Rectal smooth muscle tissue (tissue), 1 donor: ENCODE measurements around the gene PRKCZ.

Experiments
- H3K27ac ChIP-seq: one replicate; pipeline ENCODE4 v1.7.0; 2013; ENCODE audit warnings: low read depth, low read length, inconsistent platforms
- H3K27me3 ChIP-seq: one replicate; pipeline ENCODE4 v1.7.0; 2013; ENCODE audit warnings: low read length; ENCODE audit not compliant: control insufficient read depth, insufficient read depth
- H3K36me3 ChIP-seq: one replicate; pipeline ENCODE4 v1.7.0; 2013; ENCODE audit warnings: low read length; ENCODE audit not compliant: control insufficient read depth, insufficient read depth
- H3K4me1 ChIP-seq: one replicate; pipeline ENCODE4 v1.7.0; 2013; ENCODE audit warnings: low read length; ENCODE audit not compliant: control insufficient read depth, insufficient read depth
- H3K4me3 ChIP-seq: one replicate; pipeline ENCODE4 v1.7.0; 2013; ENCODE audit warnings: low read length
- H3K9ac ChIP-seq: one replicate; pipeline ENCODE4 v1.7.0; 2013; ENCODE audit warnings: low read length

PRKCZ gene

DNA sequence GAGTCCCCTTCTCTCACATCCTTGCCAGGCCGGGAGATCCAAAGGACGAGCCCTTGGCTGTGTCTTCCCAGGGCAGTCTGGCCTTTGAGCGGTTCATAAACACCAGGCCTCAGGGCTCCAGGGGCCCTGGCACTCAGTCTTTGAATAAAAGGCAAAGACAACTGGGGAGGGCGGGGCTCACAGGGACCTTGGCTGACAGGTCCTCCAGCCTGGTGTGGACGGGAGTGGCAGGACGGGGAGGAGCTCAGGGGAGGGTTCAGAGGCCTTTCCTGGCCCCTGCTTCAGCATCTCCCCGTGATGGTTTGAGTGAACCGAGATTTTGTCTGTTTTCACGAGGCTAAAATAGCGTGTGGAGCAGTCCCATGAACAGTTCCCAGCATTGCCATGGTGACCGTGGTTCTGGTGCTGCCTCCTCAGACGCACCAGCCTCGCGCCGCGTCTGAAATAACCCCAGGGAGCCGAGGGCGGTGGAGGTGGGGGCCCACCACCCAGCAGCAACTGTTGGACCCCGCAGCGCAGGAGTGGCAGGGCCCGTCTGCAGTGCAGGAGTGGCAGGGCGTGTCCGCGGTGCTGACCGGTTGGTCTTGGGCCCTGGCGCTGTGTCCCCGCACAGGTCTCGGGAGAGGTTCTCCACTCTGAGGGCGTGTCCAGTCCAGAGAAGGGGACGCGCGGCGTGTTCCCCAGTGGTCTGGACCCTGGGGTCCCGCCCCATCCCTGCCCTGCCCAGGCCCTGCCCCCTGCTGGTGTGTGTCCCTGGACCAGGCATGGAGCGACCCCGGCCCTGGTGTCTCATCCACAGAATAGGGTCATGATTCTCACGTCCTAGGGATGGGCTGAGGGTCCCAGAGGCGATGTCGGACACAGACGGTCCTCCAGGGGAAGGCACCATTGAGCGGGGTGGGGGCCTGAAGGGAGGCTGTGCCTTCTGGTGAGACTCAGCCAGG lies 7.1 kb upstream of the PRKCZ start:
- Histone ChIP-seq H3K9ac (no peak overlapping the region), H3K4me1 (no peaks in the 10 kb centered on the region), H3K27ac (no peak overlapping the region), H3K27me3 (peaks cover 10% of the 10 kb centered on the region), H3K36me3 (no peaks in the 10 kb centered on the region), H3K4me3 (no peak overlapping the region)

DNA sequence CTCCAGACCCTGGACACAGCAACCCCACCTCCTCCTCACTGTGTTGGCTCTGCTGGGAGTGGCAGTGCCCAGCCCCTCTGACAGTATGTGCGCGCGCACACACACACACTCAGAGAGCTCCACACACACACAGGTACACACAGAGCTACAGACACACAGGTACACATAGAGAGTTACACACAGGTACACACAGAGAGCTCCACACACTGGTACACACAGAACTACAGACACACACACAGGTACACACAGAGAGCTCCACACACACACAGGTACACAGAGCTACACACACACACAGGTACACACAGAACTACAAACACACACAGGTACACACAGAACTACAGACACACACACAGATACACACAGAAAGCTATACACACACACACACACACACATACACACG lies 6.3 kb upstream of the PRKCZ start:
- Histone ChIP-seq H3K9ac (no peak overlapping the region), H3K4me3 (no peak overlapping the region), H3K27me3 (peaks cover 14% of the 10 kb centered on the region), H3K27ac (no peak overlapping the region), H3K4me1 (no peaks in the 10 kb centered on the region), H3K36me3 (no peaks in the 10 kb centered on the region)

- peak overlapping the region; percentile 40 for H3K4me3 ChIP-seq
- no peaks in the 10 kb centered on the region for H3K36me3 ChIP-seq
- peaks cover 14% of the 10 kb centered on the region for H3K27me3 ChIP-seq
- no peak overlapping the region for H3K9ac ChIP-seq
- H3K27ac ChIP-seq = no peak overlapping the region
- no peaks in the 10 kb centered on the region for H3K4me1 ChIP-seq
These were observed 5.5 kb upstream of the PRKCZ start for GRCh38 chr1:2044510-2045319.

- Histone ChIP-seq H3K9ac (no peak overlapping the region), H3K27me3 (peaks cover 14% of the 10 kb centered on the region), H3K4me1 (no peaks in the 10 kb centered on the region), H3K36me3 (no peaks in the 10 kb centered on the region), H3K27ac (no peak overlapping the region), H3K4me3 (no peak overlapping the region)
These were observed 4.6 kb upstream of the PRKCZ start for GRCh38 chr1:2045468-2046173.

DNA sequence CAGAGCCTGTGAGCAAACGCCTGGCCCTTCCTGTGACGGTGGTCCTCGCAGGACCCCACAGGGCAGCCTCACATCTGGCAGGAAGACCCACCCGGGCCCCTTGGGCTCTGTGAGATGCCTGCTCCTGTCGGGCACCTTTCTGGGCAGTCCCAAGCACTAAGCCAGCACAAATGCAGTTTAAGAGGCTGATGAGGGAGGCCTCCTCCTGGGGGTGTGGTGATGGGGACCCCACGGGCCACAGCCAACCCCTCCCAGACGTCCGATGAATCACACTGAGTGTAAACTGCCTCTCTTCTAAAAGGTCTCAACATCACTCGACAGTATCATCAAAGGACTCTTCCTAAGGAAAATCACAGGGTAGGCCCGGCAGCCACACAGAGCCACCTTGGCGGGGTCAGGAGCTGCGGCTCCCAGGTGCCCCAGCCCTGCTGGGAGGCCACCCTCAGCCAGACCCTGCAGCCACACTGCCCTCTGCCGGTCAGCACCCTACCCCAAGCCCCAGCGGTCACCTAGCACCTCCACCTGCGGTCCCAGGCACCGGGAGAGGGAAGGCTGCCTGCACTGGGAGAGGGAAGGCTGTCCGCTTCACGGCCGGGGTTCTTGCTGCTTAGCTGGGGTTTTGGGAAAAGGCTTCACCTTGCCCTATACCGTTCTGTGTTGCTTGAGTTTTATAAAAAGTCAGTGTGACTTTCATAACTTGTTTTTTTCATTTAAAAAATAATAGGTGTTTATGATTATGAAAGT lies 3.9 kb upstream of the PRKCZ start:
- H3K27ac ChIP-seq = no peak overlapping the region
- H3K4me1 ChIP-seq = no peaks in the 10 kb centered on the region
- peaks cover 14% of the 10 kb centered on the region for H3K27me3 ChIP-seq
- H3K9ac ChIP-seq = no peak overlapping the region
- no peak overlapping the region for H3K4me3 ChIP-seq
- H3K36me3 ChIP-seq = no peaks in the 10 kb centered on the region

GRCh38 chr1:2046953-2047748 lies 3.1 kb upstream of the PRKCZ start:
- Histone ChIP-seq H3K4me1 (no peaks in the 10 kb centered on the region), H3K9ac (no peak overlapping the region), H3K36me3 (no peaks in the 10 kb centered on the region), H3K27me3 (peaks cover 14% of the 10 kb centered on the region), H3K27ac (no peak overlapping the region), H3K4me3 (no peak overlapping the region)

- Histone ChIP-seq H3K27ac (no peak overlapping the region), H3K4me3 (no peak overlapping the region), H3K27me3 (peaks cover 14% of the 10 kb centered on the region), H3K4me1 (no peaks in the 10 kb centered on the region), H3K9ac (no peak overlapping the region), H3K36me3 (no peaks in the 10 kb centered on the region)
These were observed 2.2 kb upstream of the PRKCZ start for GRCh38 chr1:2047749-2048729.

- H3K36me3 ChIP-seq = no peaks in the 10 kb centered on the region
- peaks cover 14% of the 10 kb centered on the region for H3K27me3 ChIP-seq
- H3K4me1 ChIP-seq = no peaks in the 10 kb centered on the region
- H3K4me3 ChIP-seq = peak overlapping the region; percentile 70
- H3K27ac ChIP-seq = no peak overlapping the region
- H3K9ac ChIP-seq = no peak overlapping the region
These were observed 940 bp upstream of the PRKCZ start for GRCh38 chr1:2049225-2049717.

- no peak overlapping the region for H3K9ac ChIP-seq
- peak overlapping the region; percentile 61 for H3K4me3 ChIP-seq
- no peaks in the 10 kb centered on the region for H3K36me3 ChIP-seq
- no peaks in the 10 kb centered on the region for H3K4me1 ChIP-seq
- peaks cover 13% of the 10 kb centered on the region for H3K27me3 ChIP-seq
- H3K27ac ChIP-seq = no peak overlapping the region
These were observed 216 bp downstream of the PRKCZ start for GRCh38 chr1:2050461-2050792.

GRCh38 chr1:2050793-2051682 lies 827 bp downstream of the PRKCZ start:
- Histone ChIP-seq H3K27ac (no peak overlapping the region), H3K27me3 (peaks cover 9% of the 10 kb centered on the region), H3K9ac (no peak overlapping the region), H3K4me1 (no peaks in the 10 kb centered on the region), H3K36me3 (no peaks in the 10 kb centered on the region), H3K4me3 (peak overlapping the region; percentile 61)
